OCI-LY7 (cell line): ENCODE data around the gene BCAR1. TPM values are rescaled to one million over a fixed set of nuclear protein-coding genes. Genes with fewer than 3 reads are reported as not detected.

Experiments used
- BruUV-seq: library from RNA; stranded (reverse); fragments of 400-500 nt; replicated peaks from 2 replicates; lab custom pipeline; 2021; lab: Mats Ljungman, UMichigan
- CTCF ChIA-PET: fragments of 300-600 bp; sonication (Branson Sonifier 250); formaldehyde crosslinking; loops from one replicate; lab custom pipeline; 2022; ENCODE audit warnings: antibody characterized with exemption; ENCODE audit not compliant: unreplicated experiment; lab: Charles Lee
- POLR2A ChIA-PET: fragments of 300-600 bp; sonication (Branson Sonifier 250); formaldehyde crosslinking; loops from one replicate; lab custom pipeline; 2022; ENCODE audit warnings: antibody characterized with exemption; lab: Charles Lee
- DNase-seq: peaks from one replicate; pipeline ENCODE4 v3.0.0-alpha.2; 2015; ENCODE audit warnings: low spot score
- H2AFZ ChIP-seq: fragments of 200-600 bp; sonication (generic), shearing (Covaris generic); 2 replicates; pipeline ENCODE4 v1.6.1; 2014; ENCODE audit warnings: mild to moderate bottlenecking, antibody characterized with exemption, low read length, moderate library complexity
- H3K27ac ChIP-seq: fragments of 200-600 bp; sonication (generic); 2 replicates; pipeline ENCODE4 v1.5.1; 2014; ENCODE audit warnings: mixed run types, low read depth, mild to moderate bottlenecking, moderate library complexity, low read length, inconsistent platforms; ENCODE audit not compliant: poor library complexity, severe bottlenecking
- H3K36me3 ChIP-seq: fragments of 200-600 bp; sonication (generic); 2 replicates; pipeline ENCODE4 v1.6.1; 2014; ENCODE audit warnings: mild to moderate bottlenecking, antibody characterized with exemption, low read length, moderate library complexity, mixed read lengths; ENCODE audit not compliant: insufficient read depth
- H3K4me1 ChIP-seq: fragments of 200-600 bp; sonication (generic); 2 replicates; pipeline ENCODE4 v1.5.1; 2014; ENCODE audit warnings: mild to moderate bottlenecking, low read length; ENCODE audit not compliant: insufficient read depth, poor library complexity, severe bottlenecking
- H3K4me2 ChIP-seq: fragments of 200-600 bp; sonication (generic); 2 replicates; pipeline ENCODE4 v1.6.1; 2014; ENCODE audit warnings: mild to moderate bottlenecking, low read length
- H3K4me3 ChIP-seq: fragments of 200-600 bp; sonication (generic); 2 replicates; pipeline ENCODE4 v1.5.1; 2014; ENCODE audit warnings: mild to moderate bottlenecking, low read depth, low read length; ENCODE audit not compliant: poor library complexity, severe bottlenecking
- H3K79me2 ChIP-seq: fragments of 200-600 bp; sonication (generic); 2 replicates; pipeline ENCODE4 v1.6.1; 2016; ENCODE audit warnings: low read depth, mild to moderate bottlenecking, low read length, moderate library complexity, mixed read lengths; ENCODE audit not compliant: insufficient read depth
- H3K9me2 ChIP-seq: fragments of 200-600 bp; sonication (generic); 2 replicates; pipeline ENCODE4 v1.6.1; 2016; ENCODE audit warnings: mild to moderate bottlenecking, low read length, mixed read lengths; ENCODE audit not compliant: insufficient read depth
- H3K9me3 ChIP-seq: fragments of 200-600 bp; sonication (generic); 2 replicates; pipeline ENCODE4 v1.6.1; 2014; ENCODE audit warnings: mild to moderate bottlenecking, mixed run types, low read length, mixed read lengths
- H4K20me1 ChIP-seq: fragments of 200-600 bp; sonication (generic); 2 replicates; pipeline ENCODE4 v1.6.1; 2014; ENCODE audit warnings: mild to moderate bottlenecking, antibody characterized with exemption, low read length, moderate library complexity, mixed read lengths; ENCODE audit not compliant: insufficient read depth
- EZH2phosphoT487 ChIP-seq: fragments of 200-600 bp; sonication (generic); IDR thresholded peaks from 2 replicates; pipeline ENCODE4 v1.6.1; 2018; ENCODE audit warnings: low read depth, borderline replicate concordance, mild to moderate bottlenecking, mixed run types, antibody characterized with exemption, low read length, moderate library complexity, mixed read lengths
- intact Hi-C: fragments of 100-400 bp; cut with micrococcal nuclease; formaldehyde crosslinking; loops from one replicate; pipeline ENCODE4 v1.10.0; 2022; ENCODE audit not compliant: unreplicated experiment
- total RNA-seq, 2 experiments: library from RNA; depleted of rRNA in 1 of 2; stranded (reverse); fragments of >200 nt in 1 of 2; shearing (Covaris generic) in 1 of 2; gene quantifications; 2 replicates each; pipeline ENCODE4 v1.2.3, GENCODE V29; 2014 to 2022
- TF ChIP-seq, protein P1 (sequence below): fragments of 200-600 bp; sonication (generic); conservative IDR thresholded peaks from 2 replicates; pipeline ENCODE4 v1.5.1; 2014; ENCODE audit warnings: mild to moderate bottlenecking, antibody characterized with exemption, low read length, moderate library complexity, mixed read lengths

Gene BCAR1
- total RNA-seq, 2 experiments from 2014 or later, result 10.0 to 15.1 TPM

DNA sequence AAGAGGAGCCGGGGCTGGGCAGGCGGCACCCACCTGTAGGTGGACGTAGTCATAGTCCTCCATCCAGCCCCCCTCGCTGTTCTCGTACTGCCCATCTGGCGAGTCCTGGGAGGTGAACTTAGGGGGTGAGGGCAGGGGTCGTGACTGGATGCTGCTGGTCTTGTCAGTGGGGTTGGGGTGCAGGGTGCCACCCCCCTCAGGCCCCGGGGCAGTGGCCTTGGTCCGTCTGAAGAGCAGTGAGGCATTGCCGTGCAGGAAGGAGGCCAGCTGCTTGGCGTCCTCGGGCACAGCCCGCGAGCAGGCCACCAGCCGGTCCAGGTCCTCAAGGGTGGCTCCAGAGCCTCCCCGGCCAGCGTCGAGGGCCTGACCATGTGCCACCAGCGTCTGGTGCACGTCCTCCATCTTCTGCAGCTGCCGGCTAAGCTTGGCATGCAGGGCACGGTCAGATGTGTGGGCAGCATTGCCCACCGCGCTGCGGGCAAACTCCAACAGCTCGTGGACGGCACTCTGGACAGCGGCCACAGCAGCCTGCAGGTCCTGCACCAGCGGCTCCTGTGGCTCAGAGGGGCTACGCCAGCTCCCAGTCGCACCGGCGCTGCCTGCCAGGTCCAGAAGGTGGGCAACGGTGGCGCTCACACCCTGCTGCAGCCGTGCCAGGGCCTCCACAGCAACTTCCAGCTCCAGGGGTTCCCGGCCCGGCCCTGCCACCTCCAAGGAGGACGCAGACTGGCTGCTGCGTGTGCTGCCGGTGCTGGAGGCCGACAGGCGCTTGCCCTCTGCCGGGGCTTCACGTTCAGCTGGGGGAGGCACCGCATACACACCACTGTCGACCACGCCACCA is 16.3 kb downstream of the BCAR1 start:
- no TSS peak for BruUV-seq
- Histone ChIP-seq H3K27ac (no peak overlapping the region), H3K9me2 (no peaks in the 10 kb centered on the region), H3K9me3 (no peaks in the 10 kb centered on the region), H4K20me1 (no peaks in the 10 kb centered on the region), H2AFZ (no peak overlapping the region), H3K79me2 (no peaks in the 10 kb centered on the region), H3K4me1 (no peaks in the 10 kb centered on the region), H3K4me3 (no peak overlapping the region), H3K36me3 (no peaks in the 10 kb centered on the region), H3K4me2 (no peak overlapping the region)
- ChIA-PET CTCF (no interaction called here), POLR2A (no interaction called here)
- intact Hi-C loops, result loop anchor here (5.0 kb wide), 2 partner anchors 38 to 527 kb away; no protein-coding TSS in a partner anchor
- no peak for DNase-seq
- TF ChIP-seq EZH2phosphoT487, result no peak
- TF ChIP-seq, protein P1, sequence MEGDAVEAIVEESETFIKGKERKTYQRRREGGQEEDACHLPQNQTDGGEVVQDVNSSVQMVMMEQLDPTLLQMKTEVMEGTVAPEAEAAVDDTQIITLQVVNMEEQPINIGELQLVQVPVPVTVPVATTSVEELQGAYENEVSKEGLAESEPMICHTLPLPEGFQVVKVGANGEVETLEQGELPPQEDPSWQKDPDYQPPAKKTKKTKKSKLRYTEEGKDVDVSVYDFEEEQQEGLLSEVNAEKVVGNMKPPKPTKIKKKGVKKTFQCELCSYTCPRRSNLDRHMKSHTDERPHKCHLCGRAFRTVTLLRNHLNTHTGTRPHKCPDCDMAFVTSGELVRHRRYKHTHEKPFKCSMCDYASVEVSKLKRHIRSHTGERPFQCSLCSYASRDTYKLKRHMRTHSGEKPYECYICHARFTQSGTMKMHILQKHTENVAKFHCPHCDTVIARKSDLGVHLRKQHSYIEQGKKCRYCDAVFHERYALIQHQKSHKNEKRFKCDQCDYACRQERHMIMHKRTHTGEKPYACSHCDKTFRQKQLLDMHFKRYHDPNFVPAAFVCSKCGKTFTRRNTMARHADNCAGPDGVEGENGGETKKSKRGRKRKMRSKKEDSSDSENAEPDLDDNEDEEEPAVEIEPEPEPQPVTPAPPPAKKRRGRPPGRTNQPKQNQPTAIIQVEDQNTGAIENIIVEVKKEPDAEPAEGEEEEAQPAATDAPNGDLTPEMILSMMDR, result no peak

DNA sequence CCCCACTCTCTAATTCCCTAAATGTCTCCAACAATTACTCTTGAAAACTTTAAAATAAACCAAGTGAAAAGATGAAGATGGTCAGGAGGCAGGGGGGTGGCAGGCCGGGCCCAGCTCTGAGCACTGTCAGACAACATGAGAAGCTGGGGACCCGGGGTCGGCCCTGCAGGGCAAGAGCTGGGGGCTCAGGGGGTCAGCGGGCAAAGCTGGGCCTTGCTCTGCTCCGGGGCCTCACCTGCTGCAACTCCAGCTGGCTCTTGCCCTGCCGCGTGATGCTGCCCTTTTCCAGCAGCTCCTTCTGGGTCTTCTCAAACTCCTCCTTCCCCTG is 17.8 kb downstream of the BCAR1 start:
- Histone ChIP-seq H3K4me1 (no peaks in the 10 kb centered on the region), H3K9me2 (no peaks in the 10 kb centered on the region), H2AFZ (0 out of 2 replicates have a peak overlapping the region, but pooled peaks have one; percentile 63), H4K20me1 (no peaks in the 10 kb centered on the region), H3K27ac (no peak overlapping the region), H3K9me3 (no peaks in the 10 kb centered on the region), H3K4me2 (no peak overlapping the region), H3K36me3 (no peaks in the 10 kb centered on the region), H3K4me3 (no peak overlapping the region), H3K79me2 (no peaks in the 10 kb centered on the region)
- no peak for TF ChIP-seq EZH2phosphoT487
- TF ChIP-seq, protein P1, result no peak
- intact Hi-C loops, result loop anchor here (1.0 to 5.0 kb wide), 3 partner anchors 36 to 529 kb away; no protein-coding TSS in a partner anchor
- no TSS peak for BruUV-seq
- no peak for DNase-seq
- ChIA-PET CTCF (interaction anchor here (0.6 to 1.8 kb wide), 8 partner anchors 14 to 169 kb away, joined by 3 to 8 read pairs (median 4); no protein-coding TSS in a partner anchor), POLR2A (interaction anchor here (1.1 kb wide), 1 partner anchor 146 kb away, joined by 3 read pairs; no protein-coding TSS in a partner anchor)

GRCh38 chr16:75231570-75231969 is 19.9 kb downstream of the BCAR1 start:
- CTCF ChIA-PET, result no interaction called here
- no peak for DNase-seq
- intact Hi-C loops, result loop anchor here (5.0 kb wide), 2 partner anchors 34 to 531 kb away; no protein-coding TSS in a partner anchor
- Histone ChIP-seq H3K9me2 (no peaks in the 10 kb centered on the region), H3K4me3 (no peak overlapping the region), H2AFZ (no peak overlapping the region), H3K4me1 (no peaks in the 10 kb centered on the region), H4K20me1 (no peaks in the 10 kb centered on the region), H3K27ac (no peak overlapping the region), H3K79me2 (no peaks in the 10 kb centered on the region), H3K9me3 (no peaks in the 10 kb centered on the region), H3K36me3 (no peaks in the 10 kb centered on the region), H3K4me2 (no peak overlapping the region)
- POLR2A ChIA-PET, result interaction anchor here (1.1 kb wide), 1 partner anchor 11 kb away, joined by 3 read pairs; no protein-coding TSS in a partner anchor
- no TSS peak for BruUV-seq
- no peak for TF ChIP-seq EZH2phosphoT487
- TF ChIP-seq, protein P1, result no peak
